Measurements from ENCODE around the gene LRP5.

DNA sequence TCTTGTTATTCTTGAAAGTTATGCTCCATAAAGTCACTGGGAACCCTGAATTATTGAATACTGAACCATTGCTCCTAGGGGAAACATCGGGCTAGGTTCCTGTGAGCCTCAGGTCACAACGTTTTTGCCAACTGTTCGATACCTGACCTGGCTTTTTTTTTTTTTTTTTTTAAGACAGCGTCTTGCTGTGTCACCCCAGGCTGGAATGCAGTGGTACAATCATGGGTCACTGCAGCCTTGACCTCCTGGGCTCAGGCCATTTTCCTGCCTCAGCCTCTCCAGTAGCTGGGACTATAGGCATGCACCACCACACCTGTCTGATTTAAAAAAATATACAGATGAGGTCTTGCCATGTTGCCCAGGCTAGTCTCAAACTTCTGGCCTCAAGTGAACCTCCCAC lies 22.5 kb downstream of the LRP5 start:
- TF ChIP-seq, protein P1, sequence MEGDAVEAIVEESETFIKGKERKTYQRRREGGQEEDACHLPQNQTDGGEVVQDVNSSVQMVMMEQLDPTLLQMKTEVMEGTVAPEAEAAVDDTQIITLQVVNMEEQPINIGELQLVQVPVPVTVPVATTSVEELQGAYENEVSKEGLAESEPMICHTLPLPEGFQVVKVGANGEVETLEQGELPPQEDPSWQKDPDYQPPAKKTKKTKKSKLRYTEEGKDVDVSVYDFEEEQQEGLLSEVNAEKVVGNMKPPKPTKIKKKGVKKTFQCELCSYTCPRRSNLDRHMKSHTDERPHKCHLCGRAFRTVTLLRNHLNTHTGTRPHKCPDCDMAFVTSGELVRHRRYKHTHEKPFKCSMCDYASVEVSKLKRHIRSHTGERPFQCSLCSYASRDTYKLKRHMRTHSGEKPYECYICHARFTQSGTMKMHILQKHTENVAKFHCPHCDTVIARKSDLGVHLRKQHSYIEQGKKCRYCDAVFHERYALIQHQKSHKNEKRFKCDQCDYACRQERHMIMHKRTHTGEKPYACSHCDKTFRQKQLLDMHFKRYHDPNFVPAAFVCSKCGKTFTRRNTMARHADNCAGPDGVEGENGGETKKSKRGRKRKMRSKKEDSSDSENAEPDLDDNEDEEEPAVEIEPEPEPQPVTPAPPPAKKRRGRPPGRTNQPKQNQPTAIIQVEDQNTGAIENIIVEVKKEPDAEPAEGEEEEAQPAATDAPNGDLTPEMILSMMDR (IDR thresholded peaks at IDR 0.05; ENCODE audit: insufficient read depth, low read length, poor library complexity, severe bottlenecking) = no peak
- no peak for TF ChIP-seq EZH2phosphoT487 (conservative IDR thresholded peaks at IDR 0.05; ENCODE audit: low read length)
